NCI-H2227 treated with DMSO at 0.1 percent for 48 hours (cell line): Measurements from ENCODE around the gene ANKRD17.
"Not testable (repeated sequence)": the region's sequence is repeated elsewhere in the genome, so short reads cannot be mapped to it uniquely, and the experiment has no call there.

Experiments
- DNase-seq: peaks from one replicate; lab custom pipeline; 2025; lab: John Stamatoyannopoulos, UW

ANKRD17 gene

DNA sequence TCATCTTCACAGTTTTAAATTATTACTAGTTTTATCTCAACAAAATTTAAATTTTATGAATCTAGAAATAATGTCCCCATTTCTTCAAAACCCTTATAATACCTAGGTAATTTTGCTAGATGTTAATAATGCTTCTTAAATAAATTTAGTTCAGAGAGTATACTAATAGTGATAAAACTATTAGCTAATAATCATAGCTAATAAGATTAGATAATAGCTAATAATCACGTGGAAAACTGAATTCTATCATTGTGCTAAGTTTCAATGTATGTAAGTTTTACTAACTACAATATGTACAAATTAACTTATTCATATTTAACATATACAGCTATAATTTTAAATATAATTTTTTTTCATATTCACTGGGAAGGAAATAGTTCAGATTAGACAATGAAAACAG is 10.2 kb downstream of the ANKRD17 start:
- DNase-seq = no peak

GRCh38 chr4:73247100-73247499 is 11.5 kb downstream of the ANKRD17 start:
- DNase-seq = no peak

GRCh38 chr4:73245955-73246354 is 12.6 kb downstream of the ANKRD17 start:
- DNase-seq = no peak

GRCh38 chr4:73244945-73245601 is 13.5 kb downstream of the ANKRD17 start:
- DNase-seq = no peak

DNA sequence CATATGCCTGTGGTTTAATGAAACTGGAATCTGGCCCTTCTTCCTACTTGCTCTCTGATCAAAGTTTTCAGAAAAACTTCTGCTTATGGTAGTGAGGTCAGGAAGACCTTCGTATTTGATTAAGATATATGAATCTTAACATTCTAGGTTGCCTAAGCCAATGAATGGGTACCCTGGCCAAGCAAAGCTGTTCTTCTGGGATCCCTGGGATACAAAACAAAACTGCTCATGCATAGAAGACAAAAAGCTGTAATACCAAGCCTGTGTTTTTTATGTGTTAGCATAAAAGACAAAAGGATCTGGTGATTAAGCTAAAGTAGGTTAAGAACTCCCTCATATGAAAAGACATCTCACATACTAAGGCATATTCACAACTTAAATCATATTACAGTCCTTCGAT is 21.6 kb downstream of the ANKRD17 start:
- no peak for DNase-seq

DNA sequence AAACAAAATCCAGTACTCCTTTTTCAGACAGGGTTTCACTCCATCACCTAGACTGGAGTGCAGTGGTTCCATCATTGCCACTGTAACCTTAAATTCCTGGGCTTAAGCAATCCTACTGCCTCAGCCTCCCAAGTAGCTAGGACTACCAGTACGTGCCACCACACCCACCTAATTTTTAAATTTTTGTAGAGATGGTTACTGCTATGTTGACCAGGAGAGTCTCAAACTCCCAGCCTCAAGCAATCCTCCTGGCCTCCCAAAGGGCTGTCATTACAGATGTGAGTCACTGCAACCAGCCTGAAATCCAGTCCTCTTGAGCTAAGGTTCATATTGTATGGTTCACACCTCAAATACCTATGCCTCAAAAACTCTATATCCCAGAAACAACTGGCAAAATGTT is 22.4 kb downstream of the ANKRD17 start:
- no peak for DNase-seq

GRCh38 chr4:73234712-73235111 is 23.9 kb downstream of the ANKRD17 start:
- no peak for DNase-seq

- DNase-seq = no peak
Observed at GRCh38 chr4:73231518-73232487, 26.8 kb downstream of the ANKRD17 start.

DNA sequence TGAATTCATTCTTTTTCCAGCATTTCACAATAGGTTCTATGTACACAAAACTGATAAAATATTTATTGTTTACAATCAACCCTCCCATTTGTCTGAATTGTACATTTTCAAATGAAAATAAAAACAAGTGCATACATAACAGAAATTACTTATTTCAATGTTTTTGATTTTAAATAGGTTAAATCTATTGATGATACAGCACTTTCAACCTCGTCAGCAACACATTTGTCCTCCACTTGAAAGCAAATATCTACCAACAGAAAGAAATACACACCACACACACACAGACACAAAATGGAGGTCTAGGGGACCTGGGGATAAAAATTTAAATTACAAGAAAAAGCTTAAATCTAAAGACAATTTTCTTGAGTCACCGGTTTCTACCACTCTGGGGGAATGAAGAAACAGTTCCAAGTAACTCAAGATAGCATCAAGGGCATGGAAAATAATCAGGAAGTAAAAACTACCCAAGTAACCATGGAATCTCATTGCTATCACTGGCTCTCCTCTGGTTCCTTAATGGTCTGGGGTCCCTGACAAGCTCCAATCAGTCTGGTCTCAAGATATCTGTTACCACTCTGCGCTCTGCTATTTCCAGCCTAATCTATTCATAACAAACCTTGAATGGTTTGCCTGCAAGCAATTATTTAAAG is 27.6 kb downstream of the ANKRD17 start:
- no peak for DNase-seq

DNA sequence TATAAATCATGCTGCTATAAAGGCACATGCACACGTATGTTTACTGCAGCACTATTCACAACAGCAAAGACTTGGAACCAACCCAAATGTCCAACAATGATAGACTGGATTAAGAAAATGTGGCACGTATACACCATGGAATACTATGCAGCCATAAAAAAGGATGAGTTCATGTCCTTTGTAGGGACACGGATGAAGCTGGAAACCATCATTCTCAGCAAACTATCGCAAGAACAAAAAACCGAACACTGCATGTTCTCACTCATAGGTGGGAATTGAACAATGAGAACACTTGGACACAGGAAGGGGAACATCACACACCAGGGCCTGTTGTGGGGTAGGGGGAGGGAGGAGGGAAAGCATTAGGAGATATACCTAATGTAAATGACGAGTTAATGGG is 29.8 kb downstream of the ANKRD17 start:
- not testable (repeated sequence) for DNase-seq

DNA sequence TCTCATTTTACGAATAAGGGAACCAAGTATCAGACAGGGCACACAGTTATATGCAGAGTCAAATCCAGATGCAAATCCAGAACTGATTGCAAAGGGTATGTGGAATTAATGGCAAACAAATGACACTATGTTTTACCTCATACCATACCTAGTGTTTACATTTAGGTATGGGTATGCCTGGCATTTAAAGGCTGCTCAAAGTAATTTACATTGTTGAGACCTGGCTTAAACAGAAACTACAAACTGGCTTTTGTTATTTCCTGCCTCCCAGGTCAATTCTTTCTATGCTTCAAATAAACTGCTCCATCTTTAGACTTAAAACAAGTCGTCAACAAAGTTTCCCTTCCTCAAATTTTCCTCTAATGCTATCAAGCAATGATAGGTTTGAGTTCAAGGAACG is 33.7 kb downstream of the ANKRD17 start:
- DNase-seq = no peak

DNA sequence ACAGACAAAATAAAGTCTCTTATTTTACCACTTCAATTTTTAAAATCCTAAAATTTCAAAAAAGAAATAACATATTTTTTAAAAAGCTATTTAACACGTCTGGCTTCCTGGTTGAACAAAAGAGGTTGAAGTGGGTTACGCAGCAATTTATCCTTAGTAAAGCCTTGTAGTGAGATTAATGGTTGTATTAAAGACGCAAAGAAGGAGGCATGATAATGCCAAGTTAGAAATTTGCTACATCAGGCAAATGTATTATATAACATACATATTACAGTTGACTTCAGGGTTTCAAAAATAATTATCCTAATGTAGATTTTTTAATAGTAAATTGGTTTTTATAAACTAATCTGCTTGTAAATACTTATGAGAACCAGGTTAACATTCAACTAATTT is 35.3 kb downstream of the ANKRD17 start:
- DNase-seq = no peak

DNA sequence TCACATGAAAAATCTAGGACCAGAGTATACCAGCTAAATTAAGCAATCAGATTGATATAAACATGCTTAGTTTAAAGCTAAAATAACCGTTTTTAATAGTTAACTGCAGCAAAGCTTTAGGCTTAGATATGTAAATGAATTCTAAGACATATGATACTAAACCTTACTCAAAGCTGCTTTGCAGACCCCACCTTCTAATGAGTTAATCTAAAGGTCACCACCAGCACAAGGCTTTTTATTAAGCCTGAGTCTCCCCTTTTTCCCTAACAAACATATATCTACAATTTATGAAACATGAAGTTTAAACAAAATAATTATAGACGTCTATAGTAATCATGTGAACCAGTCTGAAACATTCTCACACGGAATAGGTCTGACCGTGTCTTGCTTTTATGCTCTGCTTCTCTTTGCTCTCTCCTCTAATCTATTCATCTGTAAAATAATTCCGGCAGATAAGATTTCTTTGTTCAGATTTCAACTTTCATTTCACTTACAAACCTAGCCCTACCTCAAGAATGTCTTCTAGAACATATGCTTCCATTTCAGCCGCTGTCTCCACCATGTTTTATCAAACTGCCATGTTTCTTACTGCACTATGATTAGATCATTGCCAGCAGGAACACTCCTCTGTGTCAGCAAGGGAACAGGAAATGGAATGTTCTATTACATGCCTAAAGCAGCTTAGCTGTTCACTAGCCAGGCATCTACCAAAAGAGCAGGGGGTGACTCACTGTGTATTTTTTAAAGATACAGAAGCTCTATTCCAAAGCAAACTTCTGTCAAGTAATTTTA is 35.9 kb downstream of the ANKRD17 start:
- DNase-seq = peak; percentile 57

GRCh38 chr4:73221734-73222133 is 36.9 kb downstream of the ANKRD17 start:
- DNase-seq = no peak

DNA sequence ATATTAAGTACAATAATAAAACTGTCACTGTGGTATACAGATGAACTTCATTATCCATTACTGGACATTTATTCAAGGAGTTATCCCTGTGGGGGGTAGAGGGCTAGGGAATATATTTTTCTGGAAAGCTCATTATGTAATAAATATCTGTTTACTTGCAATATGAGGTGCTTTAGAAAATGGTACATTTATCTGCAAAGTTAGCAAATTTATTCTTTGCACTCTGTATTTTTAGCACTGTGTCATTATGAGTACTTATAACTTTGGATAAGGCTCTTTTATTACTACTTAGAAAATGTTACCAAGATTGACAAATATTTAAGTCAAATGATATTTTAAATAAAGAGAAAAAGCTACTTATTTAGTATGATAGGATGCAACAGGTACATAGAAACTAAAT is 37.8 kb downstream of the ANKRD17 start:
- no peak for DNase-seq

DNA sequence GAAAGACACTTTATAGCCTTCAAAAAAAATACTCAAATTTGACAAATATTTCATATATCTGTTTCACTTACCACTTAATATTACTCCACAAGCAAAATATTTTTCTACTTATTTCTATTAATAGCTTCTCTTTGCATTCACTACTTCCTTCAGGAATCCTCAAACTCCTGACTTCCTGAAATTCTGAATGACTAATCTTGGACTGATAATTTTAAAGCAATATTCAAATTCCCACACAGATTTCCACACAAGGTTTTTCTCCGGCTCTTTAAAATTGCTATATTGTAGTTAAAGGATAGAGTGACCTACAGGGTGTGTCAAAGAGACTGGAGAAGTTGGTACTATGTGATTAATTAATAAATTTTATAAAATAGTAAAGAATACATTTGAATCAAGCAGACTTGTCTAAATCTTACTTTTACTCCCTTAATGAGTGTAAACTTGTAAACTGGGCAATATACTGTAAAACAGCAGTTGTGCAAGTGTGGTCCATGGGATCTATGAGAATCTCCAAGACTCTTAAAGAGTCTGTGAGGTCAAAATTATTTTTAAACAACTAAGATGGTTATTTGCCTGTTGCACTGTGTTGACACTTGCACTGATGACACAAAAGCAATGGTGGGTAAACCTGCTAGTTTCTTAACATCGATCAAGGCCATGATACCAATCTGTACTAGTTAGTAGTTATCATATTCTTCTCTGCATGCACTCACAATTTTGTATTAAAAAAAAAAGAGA is 44.5 kb downstream of the ANKRD17 start:
- DNase-seq = no peak

DNA sequence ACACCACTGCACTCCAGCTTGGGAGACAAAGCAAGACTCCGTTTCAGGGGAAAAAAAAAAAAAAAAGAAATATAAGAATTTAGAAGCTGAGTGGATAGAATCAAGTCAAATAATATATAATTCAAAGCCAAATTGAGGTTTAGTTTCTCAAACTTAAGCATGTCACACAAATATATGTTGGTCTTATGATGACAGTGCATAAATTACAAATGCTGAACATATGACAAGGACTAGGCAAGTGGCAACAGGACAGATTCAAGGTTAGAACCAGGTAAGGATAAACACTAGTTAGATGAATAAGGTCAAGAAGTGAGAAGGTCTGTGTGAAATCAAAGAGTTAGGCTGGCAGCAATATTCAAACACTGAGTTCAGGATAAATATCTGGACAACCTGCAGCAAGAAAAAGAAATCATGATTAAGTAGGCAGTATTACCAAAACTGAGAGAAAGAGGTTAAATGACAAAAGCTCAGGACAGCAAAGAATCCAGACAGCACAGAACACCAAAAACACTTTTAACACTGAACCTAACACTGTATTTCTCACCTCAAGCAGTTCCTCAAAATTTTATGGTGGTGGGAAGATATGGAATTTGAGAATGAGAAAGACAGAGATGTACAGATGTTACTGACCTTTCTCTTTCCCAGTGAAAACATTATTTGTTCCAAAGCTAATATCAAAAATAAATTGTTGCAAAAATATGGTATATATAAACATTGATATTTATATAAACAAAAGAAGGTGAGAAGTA is 45.4 kb downstream of the ANKRD17 start:
- no peak for DNase-seq

DNA sequence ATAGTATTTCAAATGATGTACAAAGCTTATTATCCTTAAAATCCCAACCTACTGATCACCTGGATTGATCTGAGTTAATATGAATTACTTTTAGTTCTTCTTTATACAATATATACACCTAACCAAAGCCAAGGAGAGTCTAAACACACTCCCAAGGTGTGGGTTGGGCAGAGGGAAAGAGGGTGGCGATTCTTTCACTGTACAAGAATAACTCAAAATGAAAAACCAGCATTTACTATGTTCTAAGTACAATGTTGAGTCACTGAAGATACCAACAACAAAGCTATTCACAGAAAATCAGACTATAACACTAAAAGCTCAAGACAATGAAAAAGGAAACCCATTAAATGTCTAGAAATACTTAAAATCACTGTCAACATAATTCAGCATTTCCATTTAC is 46.6 kb downstream of the ANKRD17 start:
- DNase-seq = no peak

DNA sequence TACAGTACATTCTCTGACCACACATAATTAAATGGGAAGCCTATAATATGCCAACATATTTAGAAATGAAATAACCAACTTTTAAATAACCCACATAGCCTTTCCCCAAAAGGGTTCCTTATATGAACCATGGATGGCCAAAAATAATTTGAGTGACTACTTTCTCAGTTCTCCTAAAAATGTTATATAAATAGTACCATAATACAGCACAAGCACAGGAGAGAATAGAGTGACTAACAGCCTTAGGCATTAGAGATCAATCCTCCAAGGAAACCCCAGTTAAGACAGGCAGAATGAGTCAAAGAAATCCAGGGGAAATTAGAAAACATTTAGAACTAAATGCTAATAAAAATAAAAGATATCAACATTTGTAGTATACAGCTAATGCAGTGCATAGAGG is 50.2 kb downstream of the ANKRD17 start:
- DNase-seq = no peak

DNA sequence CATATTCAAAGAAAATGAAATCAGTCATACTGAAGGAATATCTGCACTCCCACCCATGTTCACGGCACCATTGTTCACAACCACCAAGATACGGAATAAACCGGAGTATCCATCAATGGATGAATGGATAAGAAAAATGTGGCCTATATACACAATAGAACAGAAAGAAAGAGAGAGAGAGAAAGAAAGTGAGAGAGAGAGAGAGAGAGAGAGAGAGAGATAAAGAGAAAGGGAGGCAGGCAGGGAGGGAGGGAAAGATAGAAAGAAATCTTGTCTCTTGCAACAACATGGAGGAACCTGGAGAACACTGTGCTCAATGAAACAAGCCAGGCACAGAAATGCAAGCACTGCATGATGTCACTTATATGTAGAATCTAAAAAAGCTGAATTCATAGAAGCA is 52.4 kb downstream of the ANKRD17 start:
- DNase-seq = no peak

DNA sequence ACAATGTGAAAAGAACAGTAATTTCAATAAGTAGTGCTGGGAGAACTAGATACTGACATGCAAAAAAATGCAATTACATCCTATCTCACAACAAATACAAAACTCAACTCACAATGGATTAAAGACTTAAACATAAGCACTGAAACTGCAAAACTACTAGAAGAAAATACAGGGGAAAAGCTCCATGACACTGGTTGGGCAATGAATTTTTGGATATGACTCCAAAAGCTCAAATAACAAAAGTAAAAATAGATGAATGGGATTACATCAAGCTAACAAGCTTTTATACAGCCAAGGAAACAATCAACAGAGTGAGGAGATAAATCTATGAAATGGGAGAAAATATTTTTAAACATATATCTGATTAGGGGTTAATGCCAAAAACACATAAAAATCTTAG is 53.1 kb downstream of the ANKRD17 start:
- no peak for DNase-seq
